ENCODE measurements around the gene DPF3.

GRCh38 chr14:72925815-72926291 lies 32.0 kb upstream of the DPF3 start:
- TF ChIP-seq, protein P1, sequence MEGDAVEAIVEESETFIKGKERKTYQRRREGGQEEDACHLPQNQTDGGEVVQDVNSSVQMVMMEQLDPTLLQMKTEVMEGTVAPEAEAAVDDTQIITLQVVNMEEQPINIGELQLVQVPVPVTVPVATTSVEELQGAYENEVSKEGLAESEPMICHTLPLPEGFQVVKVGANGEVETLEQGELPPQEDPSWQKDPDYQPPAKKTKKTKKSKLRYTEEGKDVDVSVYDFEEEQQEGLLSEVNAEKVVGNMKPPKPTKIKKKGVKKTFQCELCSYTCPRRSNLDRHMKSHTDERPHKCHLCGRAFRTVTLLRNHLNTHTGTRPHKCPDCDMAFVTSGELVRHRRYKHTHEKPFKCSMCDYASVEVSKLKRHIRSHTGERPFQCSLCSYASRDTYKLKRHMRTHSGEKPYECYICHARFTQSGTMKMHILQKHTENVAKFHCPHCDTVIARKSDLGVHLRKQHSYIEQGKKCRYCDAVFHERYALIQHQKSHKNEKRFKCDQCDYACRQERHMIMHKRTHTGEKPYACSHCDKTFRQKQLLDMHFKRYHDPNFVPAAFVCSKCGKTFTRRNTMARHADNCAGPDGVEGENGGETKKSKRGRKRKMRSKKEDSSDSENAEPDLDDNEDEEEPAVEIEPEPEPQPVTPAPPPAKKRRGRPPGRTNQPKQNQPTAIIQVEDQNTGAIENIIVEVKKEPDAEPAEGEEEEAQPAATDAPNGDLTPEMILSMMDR (IDR thresholded peaks at IDR 0.05; ENCODE audit: low read length), result no peak
- TF ChIP-seq EZH2 (optimal IDR thresholded peaks at IDR 0.05; ENCODE audit: low read depth, low read length) (no peak), EZH2phosphoT487 (IDR thresholded peaks at IDR 0.05; ENCODE audit: low read length) (no peak)
